GM18508 (cell line): Measurements from ENCODE around the gene PAX9.

ENCODE experiments used
- ATAC-seq: cut with Tn5 transposase; IDR thresholded peaks from one replicate; pipeline ENCODE4 v1.9.1; 2021; ENCODE audit warnings: moderate number of reproducible peaks; ENCODE audit not compliant: insufficient read depth, unreplicated experiment

The PAX9 gene

GRCh38 chr14:36655571-36655962, 6.1 kb upstream of the PAX9 start:
- no peak for ATAC-seq

GRCh38 chr14:36655963-36656686, 5.5 kb upstream of the PAX9 start:
- no peak for ATAC-seq

GRCh38 chr14:36656687-36657398, 4.8 kb upstream of the PAX9 start:
- ATAC-seq, result no peak

- ATAC-seq, result no peak
These were observed 4.1 kb upstream of the PAX9 start for GRCh38 chr14:36657399-36658122.

- ATAC-seq, result no peak
These were observed 3.3 kb upstream of the PAX9 start for GRCh38 chr14:36658123-36659009.

GRCh38 chr14:36659010-36659821, 2.4 kb upstream of the PAX9 start:
- ATAC-seq, result no peak

- ATAC-seq, result no peak
These were observed 1.6 kb upstream of the PAX9 start for GRCh38 chr14:36659822-36660735.

- no peak for ATAC-seq
These were observed 739 bp upstream of the PAX9 start for GRCh38 chr14:36660736-36661505.

GRCh38 chr14:36662258-36662542, 540 bp downstream of the PAX9 start:
- no peak for ATAC-seq

GRCh38 chr14:36662543-36663403, 1.1 kb downstream of the PAX9 start:
- no peak for ATAC-seq

GRCh38 chr14:36663404-36664321, 2.0 kb downstream of the PAX9 start:
- ATAC-seq, result no peak

GRCh38 chr14:36664322-36665193, 2.9 kb downstream of the PAX9 start:
- no peak for ATAC-seq

- ATAC-seq, result no peak
These were observed 4.3 kb downstream of the PAX9 start for GRCh38 chr14:36665887-36666415.

- no peak for ATAC-seq
These were observed 5.0 kb downstream of the PAX9 start for GRCh38 chr14:36666416-36667206.
